DMS53 treated with DMSO at 0.1 percent for 48 hours (cell line): ENCODE data around the gene IL17RB.
A peak's percentile ranks its signal among the peaks of the same experiment; 100 is the strongest.

Experiments used
- DNase-seq: peaks from one replicate; lab custom pipeline; 2025; ENCODE audit not compliant: unreplicated experiment; lab: John Stamatoyannopoulos, UW

Gene IL17RB

DNA sequence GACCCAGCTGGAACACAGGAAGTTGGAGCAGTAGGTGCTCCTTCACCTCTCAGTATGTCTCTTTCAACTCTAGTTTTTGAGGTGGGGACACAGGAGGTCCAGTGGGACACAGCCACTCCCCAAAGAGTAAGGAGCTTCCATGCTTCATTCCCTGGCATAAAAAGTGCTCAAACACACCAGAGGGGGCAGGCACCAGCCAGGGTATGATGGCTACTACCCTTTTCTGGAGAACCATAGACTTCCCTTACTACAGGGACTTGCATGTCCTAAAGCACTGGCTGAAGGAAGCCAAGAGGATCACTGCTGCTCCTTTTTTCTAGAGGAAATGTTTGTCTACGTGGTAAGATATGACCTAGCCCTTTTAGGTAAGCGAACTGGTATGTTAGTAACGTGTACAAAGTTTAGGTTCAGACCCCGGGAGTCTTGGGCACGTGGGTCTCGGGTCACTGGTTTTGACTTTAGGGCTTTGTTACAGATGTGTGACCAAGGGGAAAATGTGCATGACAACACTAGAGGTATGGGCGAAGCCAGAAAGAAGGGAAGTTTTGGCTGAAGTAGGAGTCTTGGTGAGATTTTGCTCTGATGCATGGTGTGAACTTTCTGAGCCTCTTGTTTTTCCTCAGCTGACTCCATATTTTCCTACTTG, 11.9 kb downstream of the IL17RB start:
- no peak for DNase-seq

DNA sequence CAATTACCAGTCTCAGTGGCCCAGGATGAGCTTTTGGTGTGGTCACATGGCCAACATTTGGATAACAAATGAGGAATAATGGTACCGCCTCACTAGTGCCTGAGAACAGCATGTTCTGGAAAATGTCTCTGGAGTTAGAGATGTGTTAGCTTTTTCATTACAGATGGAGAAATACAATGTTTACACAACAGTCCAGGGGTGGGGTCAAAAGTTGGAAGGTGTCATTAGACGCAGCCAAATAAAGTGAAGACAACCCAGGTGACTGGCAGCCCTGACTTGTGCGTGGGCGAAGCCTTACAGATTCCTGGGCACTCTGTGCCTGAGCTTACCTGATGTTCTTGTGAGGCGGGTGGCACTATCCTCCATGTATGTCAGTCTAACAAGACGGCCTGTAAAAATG, 12.8 kb downstream of the IL17RB start:
- no peak for DNase-seq

DNA sequence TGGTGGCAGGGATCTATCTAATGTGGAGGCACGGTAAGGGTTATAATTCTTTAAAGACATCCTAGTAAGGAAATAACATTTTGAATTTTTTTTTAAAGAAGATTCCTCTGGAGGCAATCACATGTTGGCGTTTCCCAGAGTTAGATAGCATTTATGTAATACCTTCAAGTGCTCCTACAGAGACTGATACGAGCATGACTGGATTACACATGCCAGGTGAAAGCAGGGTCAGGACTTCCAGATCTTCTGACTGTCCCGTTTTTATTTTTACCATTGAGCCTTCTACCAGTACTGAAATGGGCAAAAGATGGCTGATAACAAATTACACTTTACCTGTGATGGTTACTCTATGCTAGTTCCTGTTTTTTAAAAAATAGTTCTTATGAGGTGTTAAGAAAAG, 13.8 kb downstream of the IL17RB start:
- no peak for DNase-seq

DNA sequence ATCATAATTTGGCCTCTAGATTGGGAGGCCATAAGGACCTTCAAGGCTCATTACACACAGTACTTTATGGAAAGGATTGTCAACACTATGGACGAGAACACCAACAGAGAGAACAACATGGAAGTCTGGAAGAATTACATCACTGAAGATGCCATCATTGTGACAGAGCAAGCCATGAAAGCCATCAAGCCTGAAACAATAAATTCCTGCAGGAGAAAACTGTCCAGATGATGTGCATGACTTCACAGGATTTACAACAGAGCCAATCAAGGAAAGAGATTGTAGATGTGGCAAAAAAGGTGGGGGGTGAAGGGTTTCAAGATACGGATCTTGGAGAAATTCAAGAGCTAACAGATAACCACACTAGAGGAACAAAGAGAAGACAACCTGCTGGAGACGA, 15.9 kb downstream of the IL17RB start:
- DNase-seq: no peak

- no peak for DNase-seq
Observed at GRCh38 chr3:53863145-53863544, 16.8 kb downstream of the IL17RB start.

- DNase-seq: no peak
Observed at GRCh38 chr3:53865732-53866499, 19.5 kb downstream of the IL17RB start.

GRCh38 chr3:53880396-53881345, 34.3 kb downstream of the IL17RB start:
- DNase-seq: no peak

DNA sequence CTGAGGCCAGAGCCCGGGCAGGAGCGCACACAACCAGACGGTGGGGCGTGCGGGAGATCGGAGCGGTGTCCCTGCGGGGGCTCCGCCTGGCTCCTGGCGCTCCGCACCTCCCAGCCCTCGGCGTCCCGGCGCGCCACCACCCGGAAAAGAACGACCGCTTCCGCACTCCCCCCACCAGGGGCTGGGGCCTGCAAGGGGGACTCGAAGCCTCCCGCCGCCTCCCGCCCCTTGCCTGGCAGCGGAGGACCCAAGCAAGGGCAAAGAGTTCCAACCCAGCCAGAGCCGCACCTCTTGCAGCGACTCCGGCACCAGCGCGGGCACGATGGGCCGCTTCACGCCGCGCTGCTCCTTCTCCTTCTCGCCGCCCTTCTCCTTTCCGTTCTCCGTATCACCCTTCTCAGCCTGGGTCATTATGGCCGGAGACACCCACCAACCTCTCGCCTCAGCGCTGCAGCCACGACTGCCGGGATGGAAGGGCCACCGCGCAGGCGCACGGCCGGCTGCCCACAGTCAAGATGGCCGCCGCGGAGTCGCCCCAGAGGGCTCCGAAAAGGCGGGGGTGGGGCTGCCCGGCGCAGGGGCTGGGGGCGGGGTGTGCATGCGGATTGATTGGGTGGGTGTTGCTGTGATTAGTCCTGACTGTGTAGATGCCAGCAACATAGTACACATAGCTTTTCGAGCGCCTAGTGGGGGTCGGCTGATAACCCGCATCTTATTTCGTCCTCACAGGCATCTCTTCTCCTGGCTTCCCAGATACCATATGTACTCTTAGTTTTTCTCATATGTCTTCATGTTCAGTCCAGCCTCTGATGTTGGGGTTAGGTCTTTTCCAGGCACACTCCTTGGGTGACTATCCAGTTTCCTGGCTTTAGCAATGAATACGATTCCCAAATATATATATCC, 35.6 kb downstream of the IL17RB start, which contains the start of gene ACTR8:
ACTR8 (minus strand) TSS at position 462 of the 903 bp plus-strand sequence; CDS start at position 411, 51 bp downstream.
- no peak for DNase-seq

DNA sequence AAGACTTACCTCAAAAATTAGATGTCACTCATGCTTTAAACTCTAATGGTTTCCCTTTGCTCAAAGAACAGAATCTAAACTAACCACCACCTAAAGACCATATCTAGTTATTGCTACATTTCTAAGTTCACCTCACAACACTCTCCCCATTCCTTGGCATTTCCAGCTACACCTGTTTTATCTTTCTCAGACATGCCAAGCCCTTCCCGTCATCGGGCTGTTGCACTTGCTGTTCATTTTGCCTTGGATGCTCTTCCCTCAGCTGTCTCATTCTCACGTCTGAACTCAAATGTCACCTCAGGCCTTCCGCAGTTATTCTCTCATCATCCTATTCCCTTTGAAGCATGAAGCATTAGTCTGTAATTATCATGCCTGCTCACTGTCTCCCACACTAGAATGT, 36.6 kb downstream of the IL17RB start:
- no peak for DNase-seq

DNA sequence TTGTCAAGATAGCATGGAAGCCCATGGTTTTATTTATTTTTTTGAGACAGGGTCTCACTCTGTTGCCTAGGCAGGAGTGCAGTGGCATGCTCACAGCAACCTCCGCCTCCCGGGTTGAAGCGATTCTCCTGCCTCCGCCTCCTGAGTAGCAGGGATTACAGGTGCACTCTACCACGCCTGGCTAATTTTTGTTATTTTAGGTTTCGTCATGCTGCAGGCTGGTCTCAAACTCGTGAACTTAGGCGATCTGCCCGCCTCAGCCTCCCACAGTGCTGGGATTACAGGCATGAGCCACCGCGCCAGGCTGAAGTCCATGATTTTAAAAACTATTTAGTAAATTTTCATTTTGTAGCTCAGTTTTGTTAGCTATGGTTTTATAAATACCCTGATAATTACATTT, 38.3 kb downstream of the IL17RB start:
- no peak for DNase-seq

- DNase-seq: no peak
Observed at GRCh38 chr3:53885239-53885638, 38.9 kb downstream of the IL17RB start.

DNA sequence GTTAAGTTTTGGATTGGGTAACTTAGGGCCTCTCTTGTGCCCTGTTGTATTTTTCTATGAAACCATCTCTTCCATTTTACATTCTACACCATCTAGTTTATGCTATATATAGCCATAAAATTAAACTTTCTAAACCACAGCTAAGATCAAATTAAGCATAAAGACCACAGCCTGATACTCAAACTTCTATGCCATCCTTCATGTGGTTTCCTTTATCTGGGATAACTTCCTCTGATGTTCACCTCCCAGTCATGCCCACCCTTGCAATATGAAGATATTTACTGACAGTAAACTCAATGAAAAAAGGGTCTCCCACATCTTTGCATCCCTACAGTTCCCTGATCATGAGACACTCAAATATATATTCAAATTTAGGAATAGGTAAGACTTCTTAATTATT, 41.1 kb downstream of the IL17RB start:
- DNase-seq: no peak

DNA sequence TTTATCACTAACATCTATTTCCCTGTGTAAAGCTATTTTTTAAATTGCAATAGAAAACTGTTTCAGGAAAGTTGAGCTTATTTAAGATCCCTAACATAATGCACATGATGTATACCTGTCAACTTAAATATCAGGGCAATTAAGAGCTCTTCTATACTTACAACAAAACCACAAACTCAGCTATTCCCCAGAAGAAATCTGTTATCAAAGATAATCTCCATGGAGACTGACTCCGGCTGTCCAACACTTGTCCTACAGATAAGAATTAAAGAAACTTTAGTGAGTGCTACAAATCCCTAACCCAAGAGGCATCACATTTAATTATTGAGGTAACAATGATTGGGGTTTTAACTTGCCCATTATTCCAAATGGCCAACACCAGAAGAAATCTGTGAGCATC, 41.9 kb downstream of the IL17RB start:
- no peak for DNase-seq

- DNase-seq: peak; percentile 2
Observed at GRCh38 chr3:53890726-53891475, 44.5 kb downstream of the IL17RB start.

GRCh38 chr3:53891497-53892285, 45.3 kb downstream of the IL17RB start, which contains the start of gene SELENOK:
SELENOK (minus strand) TSS chr3:53891859.
- DNase-seq: peak; percentile 82

GRCh38 chr3:53892286-53892637, 45.9 kb downstream of the IL17RB start:
- no peak for DNase-seq

DNA sequence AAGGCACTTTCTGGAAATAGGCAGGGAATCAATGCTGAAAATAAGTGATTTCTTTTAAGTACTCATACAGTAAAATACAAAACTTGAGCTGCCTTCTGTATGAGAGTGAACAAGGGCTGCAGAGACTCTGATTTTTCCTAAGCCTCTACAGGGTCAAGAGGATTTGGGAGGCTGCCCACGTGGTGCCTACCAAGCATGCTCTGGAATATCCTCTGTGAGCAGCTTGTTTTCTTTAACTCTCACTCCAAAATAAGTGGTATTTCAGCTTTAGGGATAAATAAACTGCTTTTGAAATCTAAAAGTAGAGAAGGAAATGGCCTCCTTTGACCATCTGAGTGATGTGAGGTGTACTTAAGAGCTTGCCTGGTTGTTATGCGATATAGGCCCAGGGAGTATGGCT, 53.4 kb downstream of the IL17RB start:
- DNase-seq: no peak

GRCh38 chr3:53900666-53901331, 54.4 kb downstream of the IL17RB start:
- no peak for DNase-seq
